GM12891 (cell line): ENCODE measurements around the gene HMHB1.

Experiments
- PAX5 ChIP-seq: IDR thresholded peaks from 2 replicates; pipeline ENCODE4 v1.6.1; 2011; ENCODE audit warnings: low read length, moderate library complexity, mild to moderate bottlenecking; ENCODE audit not compliant: insufficient read depth, severe bottlenecking
- POLR2A ChIP-seq: IDR thresholded peaks from 2 replicates; pipeline ENCODE4 v1.6.1; 2011; ENCODE audit warnings: low read depth, low read length, control low read depth
- POLR2AphosphoS5 ChIP-seq: IDR thresholded peaks from 2 replicates; pipeline ENCODE4 v1.6.1; 2011; ENCODE audit warnings: low read depth, low read length, control low read depth
- POU2F2 ChIP-seq: IDR thresholded peaks from 2 replicates; pipeline ENCODE4 v1.6.1; 2011; ENCODE audit warnings: low read depth, mild to moderate bottlenecking, control low read depth, low read length, moderate library complexity
- SPI1 ChIP-seq: IDR thresholded peaks from 2 replicates; pipeline ENCODE4 v1.6.1; 2011; ENCODE audit warnings: low read depth, low read length, control low read depth
- TAF1 ChIP-seq: IDR thresholded peaks from 2 replicates; pipeline ENCODE4 v1.6.1; 2011; ENCODE audit warnings: low read depth, low read length, control low read depth

GRCh38 chr5:143819716-143820115 is 7.8 kb downstream of the HMHB1 start:
- TF ChIP-seq POLR2A (no peak), TAF1 (no peak), POLR2AphosphoS5 (no peak), SPI1 (no peak), POU2F2 (no peak), PAX5 (no peak)
